CD4-positive, alpha-beta T cell (primary cell): ENCODE data around the gene KLHL5. TPM values are rescaled to one million over a fixed set of nuclear protein-coding genes. Genes with fewer than 3 reads are reported as not detected.
A peak's percentile ranks its signal among the peaks of the same experiment; 100 is the strongest.

Source experiments
- ATAC-seq: fragments of 200-7000 bp; cut with Tn5 transposase; one replicate; pipeline ENCODE4 v1.10.0; 2022; ENCODE audit warnings: mild to moderate bottlenecking; ENCODE audit not compliant: poor library complexity
- CTCF ChIA-PET: fragments of 350-600 bp; sonication (Branson Sonifier 250); formaldehyde crosslinking; loops from one replicate; lab custom pipeline; 2021; ENCODE audit warnings: antibody characterized with exemption, inconsistent platforms; lab: Charles Lee
- POLR2A ChIA-PET: fragments of 350-600 bp; sonication (Branson Sonifier 250); formaldehyde crosslinking; loops from one replicate; lab custom pipeline; 2021; ENCODE audit warnings: antibody characterized with exemption, inconsistent platforms; lab: Charles Lee
- DNase-seq, 14 experiments: peaks; one replicate each; pipeline ENCODE4 v3.0.0-alpha.2; 2013 to 2020; ENCODE audit warnings: mixed read lengths in 2 of 14
- H3K27ac ChIP-seq, 2 donors: one replicate each; pipeline versions ENCODE4 v1.5.1 to v1.7.0; 2013; ENCODE audit warnings: low read length in 2 of 2, low read depth in 1 of 2, mild to moderate bottlenecking in 1 of 2
- H3K27me3 ChIP-seq, 2 experiments: 1 replicate in 1 of 2; 2 replicates in 1 of 2; pipeline versions ENCODE4 v1.6.1 to v1.7.0; 2013; ENCODE audit warnings: low read length in 2 of 2, control low read depth in 1 of 2, mild to moderate bottlenecking in 1 of 2, moderate library complexity in 1 of 2; ENCODE audit not compliant: insufficient read depth in 2 of 2, control insufficient read depth in 1 of 2
- H3K36me3 ChIP-seq: one replicate; pipeline ENCODE4 v1.6.1; 2013; ENCODE audit warnings: low read length, control low read depth; ENCODE audit not compliant: insufficient read depth
- H3K4me1 ChIP-seq: one replicate; pipeline ENCODE4 v1.6.1; 2013; ENCODE audit warnings: low read length, control low read depth; ENCODE audit not compliant: insufficient read depth
- H3K4me3 ChIP-seq: one replicate; pipeline ENCODE4 v1.5.1; 2013; ENCODE audit warnings: mild to moderate bottlenecking, low read length, moderate library complexity
- H3K9me3 ChIP-seq, 2 experiments: 1 replicate in 1 of 2; 2 replicates in 1 of 2; pipeline versions ENCODE4 v1.6.1 to v1.7.0; 2013; ENCODE audit warnings: low read length in 2 of 2, mild to moderate bottlenecking in 2 of 2, control low read depth in 1 of 2, moderate library complexity in 1 of 2; ENCODE audit not compliant: control insufficient read depth in 1 of 2, insufficient read depth in 1 of 2
- H3K27ac Mint-ChIP-seq: one replicate; pipeline ENCODE4 v1.8.0; 2020; ENCODE audit warnings: mixed read lengths
- H3K27me3 Mint-ChIP-seq: one replicate; pipeline ENCODE4 v1.8.0; 2021; ENCODE audit warnings: mixed read lengths
- H3K36me3 Mint-ChIP-seq: one replicate; pipeline ENCODE4 v1.8.0; 2021; ENCODE audit warnings: low read depth, mixed read lengths
- H3K4me1 Mint-ChIP-seq: one replicate; pipeline ENCODE4 v1.8.0; 2021; ENCODE audit warnings: low read depth, mixed read lengths
- H3K4me3 Mint-ChIP-seq: one replicate; pipeline ENCODE4 v1.8.0; 2020; ENCODE audit warnings: mild to moderate bottlenecking, mixed read lengths
- H3K9me3 Mint-ChIP-seq: one replicate; pipeline ENCODE4 v1.8.0; 2020; ENCODE audit warnings: mixed read lengths
- CTCF ChIP-seq: fragments of 200-600 bp; IDR thresholded peaks from one replicate; pipeline ENCODE4 v1.8.0; 2022; ENCODE audit warnings: antibody characterized with exemption, mild to moderate bottlenecking
- intact Hi-C, 2 experiments: fragments of 100-400 bp; cut with DNase I in 1 of 2; cut with micrococcal nuclease in 1 of 2; formaldehyde crosslinking; loops; one replicate each; pipeline versions ENCODE4 v1.15.1 to v1.9.0; 2023 to 2025; cut with DNase I, micrococcal nuclease
- total RNA-seq, 174 experiments: library from RNA in 2 of 174; stranded (reverse) in 2 of 174; gene quantifications; one replicate each; pipeline ENCODE4 v1.2.3 and lab custom pipeline; 2021 to 2026

The KLHL5 gene
- total RNA-seq, 2 experiments from 2014 or later: 17.7 to 18.6 TPM

GRCh38 chr4:39043058-39043860, 18.8 kb upstream of the KLHL5 start:
- peak overlapping the region; percentile 98 for H3K4me3 Mint-ChIP-seq
- intact Hi-C loops: loop anchor here in 1 of 2 experiments (5.0 to 10.0 kb wide), 4 partner anchors 139 to 1358 kb away; partner anchors contain the start of genes LIAS, RELL1, RPL9 and UGDH
- no peaks in the 10 kb centered on the region for H3K27me3 ChIP-seq
- no peaks in the 10 kb centered on the region for H3K36me3 ChIP-seq
- H3K27me3 Mint-ChIP-seq: no peaks in the 10 kb centered on the region
- DNase-seq: peak in 2 of 14 experiments; percentile 10 to 23
- H3K9me3 Mint-ChIP-seq: no peaks in the 10 kb centered on the region
- peaks cover 7% of the 10 kb centered on the region for H3K36me3 Mint-ChIP-seq
- ChIA-PET CTCF (interaction anchor here (0.7 to 2.0 kb wide), 4 partner anchors 14 to 140 kb away, joined by 3 to 9 read pairs (median 4); no protein-coding TSS in a partner anchor), POLR2A (interaction anchor here (1.5 to 5.8 kb wide), 4 partner anchors 11 to 139 kb away, joined by 3 to 58 read pairs (median 17); partner anchors contain the start of genes TMEM156 and WDR19)
- peak overlapping the region; percentile 85 to 86 for H3K27ac ChIP-seq
- no peak overlapping the region for H3K4me3 ChIP-seq
- H3K9me3 ChIP-seq: no peaks in the 10 kb centered on the region
- H3K4me1 ChIP-seq: peaks cover 26% of the 10 kb centered on the region
- peak overlapping the region; percentile 97 for H3K27ac Mint-ChIP-seq
- no peak for TF ChIP-seq CTCF
- no peak for ATAC-seq
- H3K4me1 Mint-ChIP-seq: peaks cover 44% of the 10 kb centered on the region

GRCh38 chr4:39043861-39044363, 18.1 kb upstream of the KLHL5 start:
- Mint-ChIP-seq H3K4me1 (peaks cover 51% of the 10 kb centered on the region), H3K9me3 (no peaks in the 10 kb centered on the region), H3K36me3 (peaks cover 7% of the 10 kb centered on the region), H3K27me3 (no peaks in the 10 kb centered on the region), H3K4me3 (peak overlapping the region; percentile 98), H3K27ac (peak overlapping the region; percentile 97)
- no peak for TF ChIP-seq CTCF
- ChIA-PET CTCF (interaction anchor here (0.7 to 2.0 kb wide), 7 partner anchors 14 to 141 kb away, joined by 3 to 9 read pairs (median 4); no protein-coding TSS in a partner anchor), POLR2A (interaction anchor here (0.7 to 5.8 kb wide), 9 partner anchors 10 to 138 kb away, joined by 3 to 58 read pairs (median 9); partner anchors contain the start of genes TMEM156 and WDR19)
- H3K36me3 ChIP-seq: no peaks in the 10 kb centered on the region
- no peaks in the 10 kb centered on the region for H3K9me3 ChIP-seq
- no peaks in the 10 kb centered on the region for H3K27me3 ChIP-seq
- H3K27ac ChIP-seq: peak overlapping the region; percentile 85 to 86
- peak; percentile 4 for ATAC-seq
- H3K4me1 ChIP-seq: peaks cover 32% of the 10 kb centered on the region
- intact Hi-C loops: loop anchor here (1.0 to 10.0 kb wide), 6 partner anchors 12 to 1359 kb away; partner anchors contain the start of genes LIAS (in 1 of the 2), RELL1 (in 1 of the 2), RPL9 (in 1 of the 2) and TMEM156 (in 1 of the 2)
- H3K4me3 ChIP-seq: peak overlapping the region; percentile 72
- DNase-seq: peak in 4 of 14 experiments; percentile 24 to 62 (median 48)

- H3K9me3 ChIP-seq: no peaks in the 10 kb centered on the region
- CTCF ChIA-PET: interaction anchor here (0.8 to 2.0 kb wide), 7 partner anchors 14 to 141 kb away, joined by 3 to 9 read pairs (median 4); no protein-coding TSS in a partner anchor
- peak; percentile 83 for ATAC-seq
- peak overlapping the region; percentile 85 to 86 for H3K27ac ChIP-seq
- peaks cover 36% of the 10 kb centered on the region for H3K4me1 ChIP-seq
- POLR2A ChIA-PET: interaction anchor here (0.6 to 5.8 kb wide), 11 partner anchors 10 to 137 kb away, joined by 3 to 58 read pairs (median 5); partner anchors contain the start of genes TMEM156 and WDR19
- H3K27ac Mint-ChIP-seq: peak overlapping the region; percentile 97
- H3K9me3 Mint-ChIP-seq: no peaks in the 10 kb centered on the region
- peak; percentile 87 to 99 (median 94) for DNase-seq
- H3K27me3 ChIP-seq: no peaks in the 10 kb centered on the region
- TF ChIP-seq CTCF: no peak
- intact Hi-C loops: loop anchor here (1.0 to 10.0 kb wide), 6 partner anchors 12 to 1360 kb away; partner anchors contain the start of genes LIAS (in 1 of the 2), RELL1 (in 1 of the 2), RPL9 (in 1 of the 2) and TMEM156 (in 1 of the 2)
- peaks cover 54% of the 10 kb centered on the region for H3K4me1 Mint-ChIP-seq
- no peaks in the 10 kb centered on the region for H3K27me3 Mint-ChIP-seq
- H3K4me3 Mint-ChIP-seq: peak overlapping the region; percentile 98
- peaks cover 7% of the 10 kb centered on the region for H3K36me3 Mint-ChIP-seq
- H3K4me3 ChIP-seq: peak overlapping the region; percentile 72
- H3K36me3 ChIP-seq: no peaks in the 10 kb centered on the region
These were observed 17.6 kb upstream of the KLHL5 start for GRCh38 chr4:39044364-39044955.
